HG02840 (cell line): ENCODE measurements around the gene FOXD2.
"Not testable (repeated sequence)": the region's sequence is repeated elsewhere in the genome, so short reads cannot be mapped to it uniquely, and the experiment has no call there.

ENCODE experiments used
- ATAC-seq: cut with Tn5 transposase; IDR thresholded peaks from one replicate; pipeline ENCODE4 v1.9.1; 2021; ENCODE audit warnings: mild to moderate bottlenecking, moderate library complexity, moderate number of reproducible peaks; ENCODE audit not compliant: unreplicated experiment, low FRiP score

Gene FOXD2

GRCh38 chr1:47439017-47439818, 1.4 kb downstream of the FOXD2 start:
- ATAC-seq = no peak

DNA sequence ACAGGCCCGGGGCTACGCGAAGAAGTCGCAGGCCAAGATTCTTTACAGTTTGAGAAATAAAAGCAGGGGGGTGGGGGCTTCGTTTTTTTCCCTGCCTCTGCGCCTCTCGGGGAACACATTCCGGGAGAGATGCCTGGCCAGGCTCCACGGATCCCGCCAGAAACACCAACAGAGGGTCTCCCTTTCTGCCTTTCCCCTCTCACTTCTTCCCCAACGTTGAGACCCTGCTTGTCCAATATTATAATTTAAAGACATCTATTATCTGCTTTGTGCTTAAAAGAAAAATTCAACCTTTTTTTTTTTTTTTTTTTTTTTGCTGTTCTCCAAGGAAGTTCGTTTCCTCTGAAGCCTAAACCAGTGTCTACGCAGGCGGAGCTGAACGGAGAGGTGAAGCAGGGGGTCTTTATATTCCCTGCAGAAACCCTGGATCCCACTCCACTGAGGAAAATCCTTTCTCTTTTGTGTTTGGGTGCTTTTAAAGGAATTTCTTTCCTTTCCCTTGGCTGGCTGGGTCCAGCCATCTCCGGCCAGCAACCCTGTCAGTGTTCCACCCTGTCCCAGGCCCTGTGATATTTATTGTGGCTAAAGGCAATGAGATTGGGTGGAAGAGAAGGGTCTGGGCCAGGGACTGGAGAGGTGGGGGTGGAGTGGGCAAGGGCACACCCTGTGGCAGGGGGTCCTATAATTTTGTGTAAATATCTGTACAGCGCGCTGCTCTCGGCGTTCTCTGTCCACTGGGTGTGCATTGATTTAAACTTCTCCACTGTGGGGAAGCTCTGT, 2.2 kb downstream of the FOXD2 start:
- ATAC-seq = no peak

GRCh38 chr1:47440599-47441081, 2.8 kb downstream of the FOXD2 start:
- ATAC-seq = no peak

DNA sequence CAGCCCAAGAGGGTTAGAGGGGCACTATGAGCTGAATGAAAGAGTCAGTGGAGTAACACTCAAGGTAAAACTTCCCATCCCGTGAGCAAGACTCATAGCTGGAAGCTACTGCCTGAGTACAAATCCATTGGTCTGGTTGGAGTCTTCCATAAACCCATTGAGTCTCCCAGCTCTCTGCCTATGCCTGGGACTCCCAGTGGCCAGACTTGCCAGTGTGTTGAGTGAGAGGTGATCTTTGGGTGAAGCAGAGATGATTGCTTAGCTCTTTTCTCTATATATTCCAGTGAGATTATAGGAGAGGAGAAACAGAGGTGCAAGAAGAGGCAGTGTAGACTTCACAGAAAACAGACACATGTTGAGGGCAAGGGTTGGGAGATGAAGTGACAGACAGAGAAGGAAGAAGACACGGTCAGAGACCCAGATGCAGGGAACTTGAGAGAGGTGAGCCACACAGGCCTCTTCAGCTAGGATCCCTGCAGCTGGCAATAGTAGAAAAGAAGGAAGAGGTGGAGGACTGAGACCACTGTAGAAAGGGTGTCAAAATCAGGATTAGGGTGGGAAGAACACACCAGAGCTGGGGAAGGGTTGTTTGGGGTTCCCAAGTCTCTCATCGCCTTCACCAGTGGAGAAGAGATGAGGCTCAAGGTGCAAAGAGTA, 3.7 kb downstream of the FOXD2 start:
- no peak for ATAC-seq

- no peak for ATAC-seq
These were observed 4.4 kb downstream of the FOXD2 start for GRCh38 chr1:47442202-47442601.

GRCh38 chr1:47442842-47443529, 5.1 kb downstream of the FOXD2 start:
- no peak for ATAC-seq

GRCh38 chr1:47443530-47444296, 5.9 kb downstream of the FOXD2 start:
- ATAC-seq = no peak

DNA sequence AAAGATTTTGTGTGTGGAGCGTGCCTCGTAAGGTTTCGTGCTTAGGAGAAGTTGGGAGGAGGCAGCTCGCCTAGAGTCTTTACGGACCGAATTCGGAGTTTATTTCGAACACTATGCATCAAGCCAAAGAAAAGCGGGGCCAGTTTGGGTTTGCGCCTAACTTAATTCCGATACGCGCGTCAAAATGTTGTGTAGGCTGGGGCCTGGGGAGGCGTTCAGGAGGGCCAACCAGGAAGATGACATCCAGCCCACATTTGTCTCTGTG, 6.4 kb downstream of the FOXD2 start:
- no peak for ATAC-seq

- no peak for ATAC-seq
These were observed 7.0 kb downstream of the FOXD2 start for GRCh38 chr1:47444562-47445465.

- ATAC-seq = no peak
These were observed 8.1 kb downstream of the FOXD2 start for GRCh38 chr1:47445823-47446550.

DNA sequence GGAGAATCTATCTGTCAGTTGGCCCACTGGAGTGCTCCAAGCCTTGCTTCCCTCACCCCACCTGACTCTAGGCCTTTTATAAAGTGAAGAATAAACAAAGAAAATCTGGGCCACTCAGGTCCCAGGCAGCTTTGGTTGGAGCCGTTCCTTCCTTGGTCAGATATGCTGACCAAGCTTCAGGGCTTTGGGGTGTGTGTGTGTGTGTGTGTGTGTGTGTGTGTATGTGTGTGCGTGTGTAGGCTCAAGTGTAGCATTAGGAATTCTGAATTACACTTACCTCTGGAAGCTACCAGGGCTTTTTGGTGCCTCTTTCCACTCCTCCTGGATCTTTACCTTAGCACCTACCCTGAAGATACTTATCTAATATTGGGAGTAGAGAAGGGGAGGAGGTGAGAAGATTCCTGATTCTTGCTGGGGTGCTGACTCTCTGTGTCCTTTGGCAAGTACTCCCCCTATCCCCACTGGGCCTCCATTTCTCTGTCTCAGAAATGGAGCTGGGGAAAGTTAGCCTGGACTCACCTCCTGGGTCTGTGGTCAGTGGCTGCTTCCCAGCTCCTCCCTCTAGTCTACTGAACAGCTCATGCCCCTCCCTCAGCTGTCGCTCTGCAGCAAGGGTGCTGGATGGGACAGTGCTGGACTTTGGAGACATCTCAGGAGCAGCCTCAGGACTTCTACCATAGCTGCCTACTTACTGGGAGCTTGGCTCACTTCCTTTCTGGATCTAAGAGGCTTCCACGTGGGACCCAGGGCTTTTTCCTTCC, 10.8 kb downstream of the FOXD2 start:
- ATAC-seq = no peak

GRCh38 chr1:47449822-47450552, 12.1 kb downstream of the FOXD2 start:
- ATAC-seq = no peak

GRCh38 chr1:47450606-47451005, 12.8 kb downstream of the FOXD2 start:
- no peak for ATAC-seq

GRCh38 chr1:47452426-47452825, 14.6 kb downstream of the FOXD2 start:
- ATAC-seq = no peak

DNA sequence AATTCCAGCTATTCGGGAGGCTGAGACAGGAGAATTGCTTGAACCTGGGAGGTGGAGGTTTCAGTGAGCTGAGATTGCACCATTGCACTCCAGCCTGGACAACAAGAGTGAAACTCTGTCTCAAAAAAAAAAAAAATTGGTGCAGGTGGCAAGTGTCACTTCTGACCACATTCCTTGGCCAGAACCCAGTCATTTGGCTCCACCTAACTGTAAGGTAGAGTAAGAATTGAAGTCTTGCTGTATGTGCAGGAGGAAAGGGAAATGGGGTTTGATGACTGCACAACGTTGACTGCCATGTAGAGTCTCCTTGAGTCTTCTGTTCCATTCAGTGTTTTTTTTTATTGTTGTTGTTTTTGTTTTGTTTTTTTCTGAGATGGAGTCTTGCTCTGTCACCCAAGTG, 16.1 kb downstream of the FOXD2 start:
- not testable (repeated sequence) for ATAC-seq

DNA sequence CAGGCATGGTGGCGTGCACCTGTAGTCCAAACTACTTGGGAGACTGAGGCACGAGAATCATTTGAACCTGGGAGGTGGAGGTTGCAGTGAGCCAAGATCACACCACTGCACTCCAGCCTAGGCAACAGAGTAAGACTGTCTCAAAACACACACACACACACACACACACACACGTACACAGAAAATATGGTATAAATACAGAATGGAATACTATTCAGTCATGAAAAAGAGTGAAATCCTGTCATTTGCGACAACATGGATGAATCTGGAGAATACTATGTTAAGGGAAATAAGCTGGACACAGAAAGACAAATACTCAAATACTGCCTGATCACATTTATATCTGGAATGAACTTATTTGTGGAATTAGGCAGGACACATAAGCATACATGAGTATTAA, 18.4 kb downstream of the FOXD2 start:
- ATAC-seq = no peak

DNA sequence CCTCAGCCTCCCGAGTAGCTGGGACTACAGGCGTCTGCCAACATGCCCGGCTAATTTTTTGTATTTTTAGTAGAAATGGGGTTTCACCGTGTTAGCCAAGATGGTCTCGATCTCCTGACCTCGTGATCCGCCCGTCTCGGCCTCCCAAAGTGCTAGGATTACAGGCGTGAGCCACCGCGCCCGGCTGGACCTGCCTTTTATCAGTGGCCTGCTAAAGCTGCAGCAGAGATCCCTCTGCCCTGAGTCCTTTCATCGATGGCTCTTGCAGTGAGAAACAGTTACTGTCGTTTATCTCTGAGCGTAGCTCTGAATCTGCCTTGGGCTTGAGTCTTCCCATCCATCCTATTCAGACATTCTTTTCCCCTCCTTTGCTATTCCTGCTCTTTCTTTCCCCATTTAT, 19.7 kb downstream of the FOXD2 start:
- not testable (repeated sequence) for ATAC-seq
